Fibroblast of skin of scalp (primary cell): Measurements from ENCODE around the gene ZNF701. TPM values are rescaled to one million over a fixed set of nuclear protein-coding genes. Genes with fewer than 3 reads are reported as not detected.
"Not testable (repeated sequence)": the region's sequence is repeated elsewhere in the genome, so short reads cannot be mapped to it uniquely, and the experiment has no call there.

ENCODE experiments used
- DNase-seq: peaks from one replicate; pipeline ENCODE4 v3.0.0-alpha.2; 2013
- polyA plus RNA-seq, 2 experiments: library from polyadenylated mRNA; unstranded; fragments of 120-200 nt; gene quantifications; one replicate each; pipeline ENCODE4 v1.2.1, GENCODE V29; 2013; ENCODE audit not compliant: insufficient read length in 2 of 2

ZNF701 gene
- polyA plus RNA-seq (2013, experiment 1 of 2; ENCODE audit: insufficient read length) = 3.3 TPM
- polyA plus RNA-seq (2013, experiment 2 of 2; ENCODE audit: insufficient read length) = 4.0 TPM

DNA sequence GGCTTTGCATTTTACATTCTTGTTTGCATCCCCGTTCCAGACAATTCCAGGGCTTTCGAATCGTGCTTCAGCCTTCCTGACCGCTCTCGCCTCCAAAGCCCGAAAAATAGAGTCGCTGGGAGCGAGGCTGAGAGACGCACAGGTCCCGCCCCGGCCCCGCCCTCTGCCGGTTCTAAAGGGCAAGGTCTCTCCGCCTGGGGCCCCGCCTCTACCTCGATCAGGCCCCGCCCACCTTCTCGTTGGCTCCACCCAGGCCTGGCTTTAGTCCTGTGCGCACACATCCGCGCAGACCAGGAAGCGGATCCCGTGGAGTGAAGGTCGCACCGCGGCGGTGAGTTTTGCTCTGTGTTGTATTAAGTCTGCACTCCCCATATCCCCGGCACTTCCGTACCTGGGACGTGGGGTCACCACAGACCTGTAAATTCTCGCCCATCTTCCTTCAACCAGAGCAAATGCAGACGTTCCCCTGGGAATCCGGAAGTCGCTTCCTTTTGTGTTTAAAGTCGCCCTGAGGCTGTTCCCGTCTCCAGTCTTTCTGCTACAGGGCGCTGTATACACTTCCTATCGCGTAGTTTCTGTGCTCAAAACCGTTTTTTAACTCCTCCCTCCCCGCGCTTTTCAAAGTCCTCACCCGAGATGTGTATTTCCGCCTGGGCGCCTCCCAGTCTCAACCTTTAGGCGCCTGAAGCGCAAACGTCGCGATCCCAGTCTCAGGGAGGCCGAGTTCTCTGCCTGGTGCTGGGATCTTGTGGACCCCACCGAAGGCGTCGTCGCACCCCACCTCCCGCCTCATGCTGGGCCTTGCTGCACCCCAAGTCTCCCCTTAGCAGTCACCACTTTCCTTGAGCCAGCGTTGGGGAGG is at the start of gene ZNF701:
Gene ZNF701, plus strand, starts transcription at position 288 of the 862 bp plus-strand sequence. CDS start 3,861 bp downstream, outside the sequence.
- peak; percentile 92 for DNase-seq

DNA sequence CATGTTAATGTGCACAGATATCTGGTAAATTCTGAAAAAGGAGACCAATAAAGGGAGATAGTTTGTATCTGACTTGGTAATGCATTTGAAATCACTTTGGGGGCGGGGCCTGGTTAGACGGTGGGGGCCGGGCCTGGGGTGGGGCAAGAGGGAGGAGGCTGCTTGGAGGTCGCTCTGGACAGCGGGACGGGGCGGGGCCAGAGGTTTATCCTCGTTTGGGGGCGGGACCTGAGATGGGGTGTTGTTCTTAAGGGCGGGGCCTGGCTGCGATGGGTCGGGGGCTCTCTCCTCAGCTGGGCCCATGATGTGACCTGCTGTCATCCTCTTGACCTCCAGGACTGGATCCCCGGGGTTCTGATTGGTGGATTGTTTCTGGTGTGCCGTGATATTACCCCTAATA is 47.5 kb upstream of the ZNF701 start:
- DNase-seq = no peak

DNA sequence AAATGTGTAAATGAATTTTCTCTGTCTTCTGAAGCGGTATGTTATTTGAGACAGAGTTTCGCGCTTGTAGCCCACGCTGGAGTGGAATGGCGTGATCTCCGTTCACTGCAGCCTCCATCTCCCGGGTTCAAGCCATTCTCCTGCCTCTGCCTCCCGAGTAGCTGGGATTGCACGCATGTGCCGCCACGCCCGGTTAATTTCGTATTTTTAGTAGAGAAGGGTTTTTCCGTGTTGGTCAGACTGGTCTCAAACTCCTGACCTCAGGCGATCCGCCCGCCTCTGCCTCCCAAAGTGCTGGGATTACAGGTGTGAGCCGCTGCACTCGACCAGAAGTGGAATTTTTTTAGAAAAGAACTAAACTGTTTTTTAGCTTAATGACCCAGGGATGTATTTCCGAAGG is 46.0 kb upstream of the ZNF701 start:
- no peak for DNase-seq

DNA sequence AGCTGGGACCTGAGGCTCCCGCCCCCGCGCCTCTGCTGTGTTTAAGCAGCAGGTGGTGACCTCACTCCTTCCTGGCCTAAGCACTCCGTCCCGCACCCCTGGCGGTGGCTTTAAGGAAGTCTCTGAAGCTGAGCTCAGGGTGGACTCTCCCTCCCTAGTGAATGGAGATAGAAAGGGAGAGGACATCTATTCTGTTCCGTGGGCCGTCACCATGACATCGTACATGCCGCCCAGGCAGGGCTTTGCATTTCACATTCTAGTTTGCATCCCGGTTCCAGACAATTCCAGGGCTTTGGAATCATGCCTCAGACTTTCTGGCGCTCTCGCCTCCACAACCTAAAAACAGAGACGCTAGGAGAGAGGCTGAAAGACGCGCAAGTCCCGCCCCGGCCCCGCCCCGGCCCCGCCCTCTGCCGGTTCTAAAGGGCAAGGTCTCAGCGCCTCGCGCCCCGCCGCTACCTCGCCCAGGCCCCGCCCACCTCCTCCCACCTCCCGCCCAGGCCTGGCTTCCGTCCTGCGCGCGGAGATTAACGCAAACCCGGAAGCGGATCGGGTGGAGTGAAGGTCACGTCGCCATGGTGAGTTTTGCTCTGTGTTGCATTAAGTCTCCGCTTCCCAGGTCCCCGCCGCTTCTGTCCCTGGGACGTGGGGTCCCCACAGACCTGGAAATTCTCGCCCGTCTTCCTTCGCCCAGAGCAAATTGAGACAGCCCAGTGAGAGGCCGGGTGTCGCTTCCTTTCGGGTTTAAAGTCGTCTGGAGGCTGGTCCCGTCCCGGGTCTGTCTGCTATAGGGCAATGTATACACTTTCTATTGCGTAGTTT is 42.7 kb upstream of the ZNF701 start, which contains the start of gene ZNF808:
Gene ZNF808, plus strand, starts transcription at position 535 of the 822 bp plus-strand sequence. CDS start 15,617 bp downstream, outside the sequence.
- peak; percentile 91 for DNase-seq

- DNase-seq = peak; percentile 1
Measured at GRCh38 chr19:52527956-52528351, 42.1 kb upstream of the ZNF701 start.

- no peak for DNase-seq
Measured at GRCh38 chr19:52532480-52532879, 37.6 kb upstream of the ZNF701 start.

DNA sequence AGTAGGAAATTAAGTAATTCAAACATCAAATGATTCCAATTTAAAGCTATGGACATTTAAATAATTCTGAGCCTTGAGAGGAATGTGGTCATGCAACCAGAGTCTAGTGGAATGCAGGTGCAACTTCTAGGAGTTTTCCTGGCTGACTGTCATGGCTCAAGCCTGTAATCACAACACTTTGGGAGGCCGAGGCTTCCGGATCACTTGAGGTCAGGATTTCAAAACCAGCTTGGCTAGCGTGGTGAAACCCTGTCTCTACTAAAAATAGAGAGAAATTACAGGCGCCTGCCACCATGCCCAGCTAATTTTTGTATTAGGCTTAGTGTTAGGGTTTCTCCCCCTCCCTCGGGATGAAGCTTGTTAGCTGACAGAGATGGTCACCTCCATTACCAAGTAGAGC is 36.2 kb upstream of the ZNF701 start:
- DNase-seq = no peak

- not testable (repeated sequence) for DNase-seq
Measured at GRCh38 chr19:52535385-52535770, 34.7 kb upstream of the ZNF701 start.

GRCh38 chr19:52535771-52536447 is 34.2 kb upstream of the ZNF701 start:
- peak; percentile 77 for DNase-seq

GRCh38 chr19:52536448-52536800 is 33.7 kb upstream of the ZNF701 start:
- no peak for DNase-seq

GRCh38 chr19:52538815-52539214 is 31.3 kb upstream of the ZNF701 start:
- not testable (repeated sequence) for DNase-seq

DNA sequence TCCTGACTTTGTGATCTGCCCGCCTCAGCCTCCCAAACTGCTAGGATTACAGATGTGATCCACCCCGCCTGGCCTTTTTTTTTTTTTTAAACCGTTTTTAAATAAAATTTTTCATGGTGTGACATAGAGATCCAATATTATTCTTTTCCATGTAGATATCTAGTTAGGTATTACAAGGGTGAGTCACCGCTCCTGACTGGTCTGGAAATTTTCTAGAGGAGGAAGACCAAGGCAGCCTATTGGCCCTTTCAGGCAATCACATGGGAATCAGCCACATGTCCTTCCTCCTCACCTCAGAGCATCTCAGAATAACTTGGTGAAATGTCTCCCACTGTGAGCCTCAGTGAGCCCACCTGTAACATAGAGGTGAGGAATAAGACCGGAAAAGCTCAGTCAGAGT is 28.9 kb upstream of the ZNF701 start:
- DNase-seq = not testable (repeated sequence)

- DNase-seq = no peak
Measured at GRCh38 chr19:52541608-52542007, 28.5 kb upstream of the ZNF701 start.

DNA sequence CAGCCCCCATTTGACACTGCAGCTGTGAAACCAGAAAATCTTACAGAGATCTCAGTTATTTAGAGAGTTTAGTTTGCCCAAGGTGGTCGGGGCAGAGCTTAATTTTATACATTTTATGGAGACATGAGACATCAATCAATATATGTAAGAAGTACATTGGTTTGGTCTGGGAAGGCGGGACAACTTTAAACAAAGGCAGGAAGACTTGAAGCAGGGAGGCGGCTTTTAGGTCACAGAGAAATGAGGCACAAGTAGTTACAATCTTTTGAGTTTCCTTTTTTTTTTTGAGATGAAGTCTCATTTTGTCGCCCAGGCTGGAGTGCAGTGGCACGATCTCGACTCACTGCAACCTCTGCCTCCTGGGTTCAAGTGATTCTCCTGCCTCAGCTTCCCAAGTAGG is 27.5 kb upstream of the ZNF701 start:
- not testable (repeated sequence) for DNase-seq

DNA sequence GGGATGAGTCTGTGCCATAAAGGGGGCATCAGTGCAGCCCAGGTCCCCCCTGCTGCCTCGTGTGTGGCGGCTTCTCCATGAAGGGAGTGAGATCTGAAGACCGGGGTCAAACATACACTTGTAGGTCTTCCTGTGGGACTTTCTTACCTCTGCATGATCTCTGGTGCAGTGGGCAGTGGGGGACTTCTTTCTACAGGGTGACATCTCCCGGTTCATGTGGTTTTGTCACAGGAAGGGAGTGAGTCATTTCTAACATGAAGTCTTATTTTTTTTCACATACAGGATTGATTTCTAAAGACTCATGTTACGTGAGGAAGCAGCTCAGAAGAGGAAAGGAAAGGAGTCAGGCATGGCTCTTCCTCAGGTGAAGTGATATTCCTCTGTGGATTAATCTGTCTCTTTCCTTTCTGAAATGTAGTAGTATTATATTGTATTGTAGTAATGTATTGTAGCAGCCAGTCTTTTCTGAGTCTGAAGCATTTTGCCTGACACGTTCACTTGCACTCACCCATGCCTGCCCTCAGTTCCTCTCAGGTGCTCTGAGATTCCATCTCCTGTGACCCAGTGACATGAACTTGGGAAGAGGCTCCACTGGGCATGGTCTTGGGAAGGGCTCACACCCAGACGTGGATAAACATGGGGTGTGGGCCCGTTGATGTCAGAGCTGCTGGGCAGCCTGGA is 27.0 kb upstream of the ZNF701 start:
- DNase-seq = no peak

- no peak for DNase-seq
Measured at GRCh38 chr19:52554216-52554971, 15.7 kb upstream of the ZNF701 start.

- DNase-seq = no peak
Measured at GRCh38 chr19:52557231-52557995, 12.7 kb upstream of the ZNF701 start.

GRCh38 chr19:52558732-52559445 is 11.2 kb upstream of the ZNF701 start:
- not testable (repeated sequence) for DNase-seq

DNA sequence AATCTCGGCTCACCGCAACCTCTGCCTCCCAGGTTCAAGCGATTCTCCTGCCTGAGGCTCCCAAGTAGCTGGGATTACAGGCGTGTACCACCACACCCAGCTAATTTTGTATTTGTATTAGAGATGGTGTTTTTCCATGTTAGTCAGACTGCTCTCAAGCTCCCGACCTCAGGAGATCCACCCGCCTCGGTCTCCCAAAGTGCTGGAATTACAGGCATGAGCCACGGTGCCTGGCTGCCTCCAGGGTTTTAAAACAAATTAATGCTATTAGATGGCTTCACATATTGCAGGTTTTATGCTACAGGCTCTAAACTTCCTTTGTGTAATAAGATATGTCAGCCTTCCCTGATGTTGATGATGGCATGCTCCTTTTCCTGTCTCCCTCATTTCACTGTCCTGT is 8.5 kb upstream of the ZNF701 start:
- not testable (repeated sequence) for DNase-seq

- no peak for DNase-seq
Measured at GRCh38 chr19:52566121-52566520, 4.0 kb upstream of the ZNF701 start.
